ENCODE data around the gene XPOT. TPM values are rescaled to one million over a fixed set of nuclear protein-coding genes. Genes with fewer than 3 reads are reported as not detected.

The XPOT gene
- total RNA-seq, 6 donors from 2014 or later = 22.0 to 72.8 (median 32.8) TPM

DNA sequence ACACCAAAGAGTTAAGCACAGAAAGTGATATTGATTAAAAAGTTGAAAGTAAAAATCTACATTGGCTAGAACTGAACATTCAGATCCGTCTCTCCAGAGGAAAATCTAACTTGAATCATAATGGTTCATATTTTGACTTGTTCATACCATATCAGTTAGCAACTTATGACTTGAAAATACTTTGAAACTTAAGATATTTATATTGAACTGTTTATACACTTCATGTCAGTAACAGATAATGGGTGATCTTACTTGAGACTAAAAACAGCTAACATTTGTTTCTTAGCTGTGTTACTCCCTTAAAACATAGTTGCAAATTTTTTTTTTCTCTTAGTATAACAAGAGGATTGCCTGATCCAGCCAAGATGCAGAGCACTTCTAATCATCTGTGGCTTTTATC, 51.3 kb downstream of the XPOT start:
- ATAC-seq (ENCODE audit: low FRiP score in 2 of 2) = no peak

DNA sequence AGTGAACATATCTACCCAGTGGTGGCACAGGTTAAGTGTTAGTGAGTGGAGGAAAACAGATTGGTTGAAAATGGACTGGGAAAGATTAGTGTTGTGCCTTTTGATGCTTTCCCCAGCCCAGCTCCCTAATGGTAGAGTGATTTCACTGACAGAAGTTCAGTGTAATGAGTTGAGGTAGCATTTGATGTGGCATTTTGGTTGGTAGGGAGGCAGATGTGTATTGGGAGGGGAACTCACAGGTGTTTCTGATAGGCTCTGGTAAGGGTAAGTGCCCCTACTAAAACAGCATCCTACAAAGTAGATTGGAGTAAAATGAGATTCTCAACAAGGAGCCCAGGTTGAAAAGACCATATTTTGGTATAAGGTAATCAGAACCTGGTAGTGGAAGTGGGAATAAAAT, 51.9 kb downstream of the XPOT start:
- Histone ChIP-seq H3K27me3 (no peaks in the 10 kb centered on the region), H3K4me1 (peaks cover 32 to 55% (median 44%) of the 10 kb centered on the region in 4 donors), H3K9me3 (no peaks in the 10 kb centered on the region), H3K27ac (peak overlapping the region in 2 of 4 donors; percentile 81 to 86), H3K36me3 (peaks cover 0 to 13% (median 0%) of the 10 kb centered on the region in 4 donors), H3K4me3 (no peak overlapping the region)
- ATAC-seq (ENCODE audit: low FRiP score in 2 of 2) (no peak), DNase-seq (no peak)
- TF ChIP-seq, protein P1, sequence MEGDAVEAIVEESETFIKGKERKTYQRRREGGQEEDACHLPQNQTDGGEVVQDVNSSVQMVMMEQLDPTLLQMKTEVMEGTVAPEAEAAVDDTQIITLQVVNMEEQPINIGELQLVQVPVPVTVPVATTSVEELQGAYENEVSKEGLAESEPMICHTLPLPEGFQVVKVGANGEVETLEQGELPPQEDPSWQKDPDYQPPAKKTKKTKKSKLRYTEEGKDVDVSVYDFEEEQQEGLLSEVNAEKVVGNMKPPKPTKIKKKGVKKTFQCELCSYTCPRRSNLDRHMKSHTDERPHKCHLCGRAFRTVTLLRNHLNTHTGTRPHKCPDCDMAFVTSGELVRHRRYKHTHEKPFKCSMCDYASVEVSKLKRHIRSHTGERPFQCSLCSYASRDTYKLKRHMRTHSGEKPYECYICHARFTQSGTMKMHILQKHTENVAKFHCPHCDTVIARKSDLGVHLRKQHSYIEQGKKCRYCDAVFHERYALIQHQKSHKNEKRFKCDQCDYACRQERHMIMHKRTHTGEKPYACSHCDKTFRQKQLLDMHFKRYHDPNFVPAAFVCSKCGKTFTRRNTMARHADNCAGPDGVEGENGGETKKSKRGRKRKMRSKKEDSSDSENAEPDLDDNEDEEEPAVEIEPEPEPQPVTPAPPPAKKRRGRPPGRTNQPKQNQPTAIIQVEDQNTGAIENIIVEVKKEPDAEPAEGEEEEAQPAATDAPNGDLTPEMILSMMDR (IDR thresholded peaks at IDR 0.05) = no peak
- TF ChIP-seq EP300 (IDR thresholded peaks at IDR 0.05) (no peak), POLR2A (IDR thresholded peaks at IDR 0.05) (no peak), POLR2AphosphoS5 (IDR thresholded peaks at IDR 0.05) (no peak)

More for the DNA sequence above, 51.3 kb downstream of the XPOT start:
- 72 to 81% methylated on average over 1 of the region's 1 CpG for WGBS, 2 donors
- H3K27me3 ChIP-seq = no peaks in the 10 kb centered on the region
- no peak overlapping the region for H3K4me3 ChIP-seq
- peak overlapping the region in 2 of 4 donors; percentile 81 to 86 for H3K27ac ChIP-seq
- DNase-seq = no peak
- TF ChIP-seq, protein P1 (IDR thresholded peaks at IDR 0.05) = no peak
- TF ChIP-seq POLR2A (IDR thresholded peaks at IDR 0.05) (no peak), EP300 (IDR thresholded peaks at IDR 0.05) (no peak), POLR2AphosphoS5 (IDR thresholded peaks at IDR 0.05) (no peak)
- H3K9me3 ChIP-seq = no peaks in the 10 kb centered on the region
- peaks cover 37 to 58% (median 48%) of the 10 kb centered on the region in 4 donors for H3K4me1 ChIP-seq
- H3K36me3 ChIP-seq = peaks cover 0 to 13% (median 0%) of the 10 kb centered on the region in 4 donors

- ATAC-seq (ENCODE audit: low FRiP score in 2 of 2) = no peak
- Histone ChIP-seq H3K4me3 (no peak overlapping the region), H3K4me1 (peaks cover 28 to 51% (median 41%) of the 10 kb centered on the region in 4 donors), H3K27ac (peak overlapping the region; percentile 33 to 86 (median 64)), H3K27me3 (no peaks in the 10 kb centered on the region), H3K36me3 (peaks cover 0 to 21% (median 4%) of the 10 kb centered on the region in 4 donors), H3K9me3 (no peaks in the 10 kb centered on the region)
- no peak for DNase-seq
- WGBS, 2 donors = 43 to 45% methylated on average over 6 of the region's 6 CpGs
- TF ChIP-seq POLR2AphosphoS5 (IDR thresholded peaks at IDR 0.05) (no peak), EP300 (IDR thresholded peaks at IDR 0.05) (no peak)
Observed at GRCh38 chr12:64457032-64457431, 52.8 kb downstream of the XPOT start.

- TF ChIP-seq, protein P1 (IDR thresholded peaks at IDR 0.05) = no peak
- TF ChIP-seq POLR2AphosphoS5 (IDR thresholded peaks at IDR 0.05) = no peak
- no peak for TF ChIP-seq POLR2A (IDR thresholded peaks at IDR 0.05)
- no peak for TF ChIP-seq EP300 (IDR thresholded peaks at IDR 0.05)
- Histone ChIP-seq H3K36me3 (peaks cover 0 to 25% (median 4%) of the 10 kb centered on the region in 4 donors), H3K4me1 (peaks cover 28 to 51% (median 41%) of the 10 kb centered on the region in 4 donors), H3K27me3 (no peaks in the 10 kb centered on the region), H3K27ac (peak overlapping the region; percentile 33 to 86 (median 64)), H3K9me3 (no peaks in the 10 kb centered on the region), H3K4me3 (no peak overlapping the region)
- DNase-seq = no peak
- WGBS, 2 donors = 64 to 77% methylated on average over 3 of the region's 3 CpGs
- no peak for ATAC-seq (ENCODE audit: low FRiP score in 2 of 2)
Observed at GRCh38 chr12:64457466-64457865, 53.3 kb downstream of the XPOT start.

GRCh38 chr12:64457923-64458322, 53.7 kb downstream of the XPOT start:
- no peak for TF ChIP-seq POLR2A (IDR thresholded peaks at IDR 0.05)
- TF ChIP-seq, protein P1 (IDR thresholded peaks at IDR 0.05) = no peak
- Histone ChIP-seq H3K27ac (peak overlapping the region; percentile 10 to 86 (median 57)), H3K9me3 (no peaks in the 10 kb centered on the region), H3K36me3 (peaks cover 0 to 28% (median 4%) of the 10 kb centered on the region in 4 donors), H3K27me3 (no peaks in the 10 kb centered on the region), H3K4me3 (no peak overlapping the region), H3K4me1 (peaks cover 28 to 51% (median 41%) of the 10 kb centered on the region in 4 donors)
- DNase-seq (no peak), ATAC-seq (ENCODE audit: low FRiP score in 2 of 2) (no peak)
- 86 to 90% methylated on average over 4 of the region's 4 CpGs for WGBS, 2 donors
